GM12878 (cell line): ENCODE measurements around the gene P3H3. TPM values are rescaled to one million over a fixed set of nuclear protein-coding genes. Genes with fewer than 3 reads are reported as not detected.

ENCODE experiments used
- ATAC-seq: fragments of 200-7000 bp; cut with Tn5 transposase; 3 replicates; pipeline ENCODE4 v1.9.1; 2020; ENCODE audit warnings: mild to moderate bottlenecking, moderate library complexity
- BruUV-seq: library from RNA; stranded (reverse); fragments of 400-500 nt; replicated peaks from 2 replicates; lab custom pipeline; 2021; lab: Mats Ljungman, UMichigan
- CTCF ChIA-PET: fragments of 300-600 bp; sonication (Branson Sonifier 250); formaldehyde crosslinking; extraction: SDS; loops from one replicate; lab custom pipeline; 2021; ENCODE audit warnings: inconsistent platforms; lab: Yijun Ruan, JAX
- POLR2A ChIA-PET: fragments of 350-600 bp; formaldehyde crosslinking; extraction: SDS; loops from one replicate; lab custom pipeline; 2021; ENCODE audit warnings: inconsistent platforms; lab: Charles Lee
- RAD21 ChIA-PET: fragments of 300-600 bp; sonication (Branson Sonifier 250); formaldehyde crosslinking; loops from one replicate; lab custom pipeline; 2023; ENCODE audit warnings: antibody characterized with exemption; ENCODE audit not compliant: unreplicated experiment; lab: Charles Lee
- SMC1A ChIA-PET: fragments of 300-600 bp; sonication (Branson Sonifier 250); formaldehyde crosslinking; loops from one replicate; lab custom pipeline; 2023; ENCODE audit not compliant: unreplicated experiment, uncharacterized antibody; lab: Charles Lee
- DNase-seq: peaks from one replicate; pipeline ENCODE4 v3.0.0-alpha.2; 2011; ENCODE audit warnings: low read depth, low spot score
- FAIRE-seq: peaks from 3 replicates; lab custom pipeline; 2011; peaks lifted over from hg19 to GRCh38; lab: Jason Lieb, UNC
- H2AFZ ChIP-seq: 2 replicates; pipeline ENCODE4 v1.6.0; 2011; ENCODE audit warnings: low read depth, low read length, control low read depth; ENCODE audit not compliant: control insufficient read depth
- H3K27ac ChIP-seq: 2 replicates; pipeline ENCODE4 v1.5.1; 2011; ENCODE audit warnings: control low read depth; ENCODE audit not compliant: control insufficient read depth, insufficient read depth
- H3K27me3 ChIP-seq, 2 experiments: replicated peaks in 1 of 2; 2 replicates each; pipeline versions ENCODE4 v1.6.0 to v1.6.1; 2011; ENCODE audit warnings: low read length in 1 of 2; ENCODE audit not compliant: control insufficient read depth in 2 of 2, insufficient read depth in 2 of 2
- H3K36me3 ChIP-seq, 2 experiments: 2 replicates each; pipeline ENCODE4 v1.5.1; 2011; ENCODE audit warnings: low read length in 1 of 2; ENCODE audit not compliant: control insufficient read depth in 2 of 2, insufficient read depth in 2 of 2
- H3K4me1 ChIP-seq: 2 replicates; pipeline ENCODE4 v1.6.1; 2011; ENCODE audit warnings: mild to moderate bottlenecking, low read length, moderate library complexity, mixed read lengths; ENCODE audit not compliant: control insufficient read depth, insufficient read depth
- H3K4me2 ChIP-seq: 2 replicates; pipeline ENCODE4 v1.6.0; 2011; ENCODE audit warnings: control low read depth; ENCODE audit not compliant: control insufficient read depth, insufficient read depth
- H3K4me3 ChIP-seq: fragments of 200-600 bp; sonication (generic); 2 replicates; pipeline ENCODE4 v1.5.1; 2016
- H3K79me2 ChIP-seq: 2 replicates; pipeline ENCODE4 v1.6.0; 2011; ENCODE audit warnings: low read length; ENCODE audit not compliant: control insufficient read depth, insufficient read depth
- H3K9ac ChIP-seq: 2 replicates; pipeline ENCODE4 v1.8.0; 2011; ENCODE audit warnings: low read length, control low read depth, mixed read lengths; ENCODE audit not compliant: control insufficient read depth, insufficient read depth
- H3K9me3 ChIP-seq: replicated peaks from 3 replicates; pipeline ENCODE4 v1.5.1; 2011; ENCODE audit warnings: mild to moderate bottlenecking, low read length; ENCODE audit not compliant: control insufficient read depth, insufficient read depth
- H4K20me1 ChIP-seq: 2 replicates; pipeline ENCODE4 v1.6.0; 2011; ENCODE audit not compliant: control insufficient read depth, insufficient read depth
- EZH2 ChIP-seq: IDR thresholded peaks from 2 replicates; pipeline ENCODE4 v1.6.1; 2012; ENCODE audit warnings: low read depth, mild to moderate bottlenecking, control low read depth, inconsistent platforms, low read length, borderline replicate concordance; ENCODE audit not compliant: control insufficient read depth
- NFYB ChIP-seq: IDR thresholded peaks from 2 replicates; pipeline ENCODE4 v1.6.1; 2011; ENCODE audit warnings: low read depth, mild to moderate bottlenecking, low read length, improper control_type of control experiment, moderate library complexity; ENCODE audit not compliant: insufficient read depth
- TBL1XR1 ChIP-seq: IDR thresholded peaks from 2 replicates; pipeline ENCODE4 v1.6.1; 2012; ENCODE audit warnings: low read depth, low read length, improper control_type of control experiment
- TCF3 ChIP-seq: IDR thresholded peaks from 2 replicates; pipeline ENCODE4 v1.6.1; 2012; ENCODE audit warnings: low read depth, mild to moderate bottlenecking, low read length, borderline replicate concordance; ENCODE audit not compliant: insufficient read depth
- ZBED1 ChIP-seq: IDR thresholded peaks from 2 replicates; pipeline ENCODE4 v1.6.1; 2016; ENCODE audit warnings: borderline replicate concordance
- WGBS: methylation state at CpG from one replicate; pipeline ENCODE4 v1.1.6; 2016; ENCODE audit warnings: low lambda C conversion rate; ENCODE audit not compliant: insufficient replicate concordance, insufficient coverage; ENCODE audit errors: missing lambda C conversion rate; 5-methylcytosine and 5-hydroxymethylcytosine counted together
- in situ Hi-C: fragments of 300-500 bp; cut with MboI; formaldehyde crosslinking; loops from 9 replicates; pipeline ENCODE4 v1.14.3; 2018; ENCODE audit warnings: mixed read lengths
- intact Hi-C: fragments of 100-400 bp; cut with micrococcal nuclease; formaldehyde crosslinking; loops from one replicate; pipeline ENCODE4 v1.14.2; 2022; ENCODE audit not compliant: unreplicated experiment
- polyA plus RNA-seq, 11 experiments: library from polyadenylated mRNA; depleted of rRNA in 4 of 11; unstranded in 6 of 11; stranded (reverse) in 5 of 11; fragments of >200 nt; fragmentation: Nextera tagmentation in 4 of 11; fragmentation: Illumina TruSeq in 1 of 11; extraction: Ambion mirVana in 4 of 11; extraction: Trizol in 1 of 11; gene quantifications; 1 replicate in 1 of 11; 2 replicates in 10 of 11; pipeline versions ENCODE4 v1.2.1 to v1.2.3, GENCODE V29; 2011 to 2016; ENCODE audit warnings: inconsistent platforms in 2 of 11, missing spikeins in 2 of 11, low read depth in 1 of 11
- total RNA-seq, 4 experiments: library from RNA; depleted of rRNA in 3 of 4; stranded (reverse); fragments of >200 nt in 3 of 4; fragmentation: Illumina TruSeq in 1 of 4; extraction: Trizol in 1 of 4; gene quantifications; 2 replicates each; pipeline versions ENCODE4 v1.2.1 to v1.2.3, GENCODE V29; 2013 to 2021
- TF ChIP-seq, protein P1 (sequence below): fragments of 450-650 bp; IDR thresholded peaks from 2 replicates; pipeline ENCODE4 v1.6.1; 2016; ENCODE audit warnings: mild to moderate bottlenecking

Gene P3H3
- total and polyA plus RNA-seq, 10 of the 15 experiments (the other 5 are each of a cell fraction or from before 2014, with no cell fraction given) = 0.03 to 0.21 (median 0.05) TPM; not detected in 7

DNA sequence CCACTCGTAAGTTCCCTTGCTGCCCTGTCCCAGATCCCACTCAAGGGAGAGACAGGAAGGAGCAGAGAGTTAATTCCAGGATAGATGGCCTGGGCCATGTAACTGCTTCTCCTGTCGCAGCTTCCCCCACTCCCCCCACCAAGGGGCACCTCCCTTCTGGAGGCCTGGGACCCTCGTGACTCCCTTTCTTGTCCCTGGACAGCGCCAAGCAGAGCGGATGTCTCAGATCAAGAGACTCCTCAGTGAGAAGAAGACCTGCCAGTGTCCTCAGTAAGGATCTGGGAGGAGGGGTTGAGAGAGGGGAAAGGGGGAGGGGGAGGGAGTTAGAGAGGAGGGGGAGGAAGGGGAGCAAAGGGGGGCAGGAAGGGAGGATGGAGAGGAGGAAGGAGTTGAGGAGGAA, 9.6 kb upstream of the P3H3 start:
- in situ Hi-C loops (no loop called here), intact Hi-C loops (no loop called here)
- TF ChIP-seq TBL1XR1 = no peak
- TF ChIP-seq NFYB = no peak
- no peak for TF ChIP-seq TCF3
- TF ChIP-seq ZBED1 = no peak
- TF ChIP-seq EZH2 = no peak
- TF ChIP-seq, protein P1, sequence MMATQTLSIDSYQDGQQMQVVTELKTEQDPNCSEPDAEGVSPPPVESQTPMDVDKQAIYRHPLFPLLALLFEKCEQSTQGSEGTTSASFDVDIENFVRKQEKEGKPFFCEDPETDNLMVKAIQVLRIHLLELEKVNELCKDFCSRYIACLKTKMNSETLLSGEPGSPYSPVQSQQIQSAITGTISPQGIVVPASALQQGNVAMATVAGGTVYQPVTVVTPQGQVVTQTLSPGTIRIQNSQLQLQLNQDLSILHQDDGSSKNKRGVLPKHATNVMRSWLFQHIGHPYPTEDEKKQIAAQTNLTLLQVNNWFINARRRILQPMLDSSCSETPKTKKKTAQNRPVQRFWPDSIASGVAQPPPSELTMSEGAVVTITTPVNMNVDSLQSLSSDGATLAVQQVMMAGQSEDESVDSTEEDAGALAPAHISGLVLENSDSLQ = no peak
- Histone ChIP-seq H3K79me2 (no peaks in the 10 kb centered on the region), H3K4me3 (no peak overlapping the region), H3K9ac (no peak overlapping the region), H3K4me1 (no peaks in the 10 kb centered on the region; the same call in 1 of the 2 replicates), H3K9me3 (no peaks in the 10 kb centered on the region), H3K4me2 (no peak overlapping the region), H2AFZ (no peak overlapping the region), H3K27ac (no peak overlapping the region), H3K27me3 (peaks cover 5 to 17% of the 10 kb centered on the region in 2 experiments), H3K36me3 (no peaks in the 10 kb centered on the region), H4K20me1 (no peaks in the 10 kb centered on the region)
- ChIA-PET POLR2A (interaction anchor here (0.6 kb wide), 1 partner anchor 10 kb away, joined by 4 read pairs; no protein-coding TSS in a partner anchor), RAD21 (no interaction called here), SMC1A (no interaction called here), CTCF (interaction anchor here (1.0 to 1.1 kb wide), 2 partner anchors 16 to 65 kb away, joined by 3 to 5 read pairs; partner anchors contain the start of gene MLF2)
- no peak for DNase-seq
- no peak for FAIRE-seq
- WGBS = 79% methylated on average over 5 of the region's 5 CpGs
- no TSS peak for BruUV-seq
- ATAC-seq = no peak
